Left lung (tissue), 10 donors: ENCODE measurements around the gene FRMD4A. TPM values are rescaled to one million over a fixed set of nuclear protein-coding genes. Genes with fewer than 3 reads are reported as not detected.
"Not testable (repeated sequence)": the region's sequence is repeated elsewhere in the genome, so short reads cannot be mapped to it uniquely, and the experiment has no call there.

Source experiments
- ATAC-seq: fragments of 200-7000 bp; cut with Tn5 transposase; one replicate; pipeline ENCODE4 v1.9.1; 2020; ENCODE audit warnings: moderate library complexity
- DNase-seq, 4 donors: peaks; one replicate each; pipeline ENCODE4 v3.0.0-alpha.2; 2013 to 2020
- H3K27ac ChIP-seq, 2 donors: fragments of 200-600 bp; sonication (generic) in 1 of 2; one replicate each; pipeline versions ENCODE4 v1.5.0 to v1.8.0; 2020 to 2021
- H3K27me3 ChIP-seq, 2 donors: fragments of 200-600 bp; sonication (generic) in 1 of 2; one replicate each; pipeline versions ENCODE4 v1.5.0 to v1.8.0; 2020 to 2021
- H3K36me3 ChIP-seq, 2 donors: fragments of 200-600 bp; sonication (generic) in 1 of 2; one replicate each; pipeline versions ENCODE4 v1.5.0 to v1.8.0; 2020 to 2021
- H3K4me1 ChIP-seq, 2 donors: fragments of 200-600 bp; one replicate each; pipeline ENCODE4 v1.8.0; 2021
- H3K4me3 ChIP-seq, 2 donors: fragments of 200-600 bp; sonication (generic) in 1 of 2; one replicate each; pipeline versions ENCODE4 v1.5.0 to v1.8.0; 2020 to 2021; ENCODE audit warnings: mild to moderate bottlenecking in 1 of 2
- H3K9me3 ChIP-seq, 2 donors: fragments of 200-600 bp; sonication (generic) in 1 of 2; one replicate each; pipeline versions ENCODE4 v1.5.0 to v1.8.0; 2020 to 2021
- CTCF ChIP-seq, 2 donors: fragments of 200-600 bp; sonication (generic) in 1 of 2; IDR thresholded peaks; one replicate each; pipeline versions ENCODE4 v1.5.0 to v1.8.0; 2021; ENCODE audit warnings: antibody characterized with exemption in 2 of 2
- intact Hi-C, 2 donors: fragments of 100-400 bp; cut with DNase I; formaldehyde crosslinking; loops; one replicate each; pipeline versions ENCODE4 v1.11.2 to v1.14.2; 2022
- polyA plus RNA-seq, 6 donors: library from polyadenylated mRNA; unstranded; fragments of 120-200 nt; gene quantifications; one replicate each; pipeline ENCODE4 v1.2.1, GENCODE V29; 2013; ENCODE audit not compliant: insufficient read length in 6 of 6
- total RNA-seq, 2 donors: library from RNA; stranded (reverse); fragmentation: NEBNext Ultra II Directional; extraction: Animal tissue kit (Norgen Biotek cat#: 25700); gene quantifications; one replicate each; pipeline ENCODE4 v1.2.1, GENCODE V29; 2021
- donor health status: DM: no; HTN: yes; CAD: no.
- donor health status: DM: no; HTN: no; CAD: no.

Gene FRMD4A
- total and polyA plus RNA-seq, 8 donors: 33.9 to 62.8 (median 57.0) TPM

GRCh38 chr10:13788320-13788600 is 542.5 kb downstream of the FRMD4A start:
- intact Hi-C loops: loop anchor here in 1 of 2 donors (5.0 to 10.0 kb wide), 2 partner anchors 167 to 304 kb away; no protein-coding TSS in a partner anchor
- Histone ChIP-seq H3K4me1 (peaks cover 18 to 27% of the 10 kb centered on the region in 2 donors), H3K9me3 (no peaks in the 10 kb centered on the region), H3K4me3 (no peak overlapping the region), H3K27me3 (no peaks in the 10 kb centered on the region), H3K36me3 (no peaks in the 10 kb centered on the region), H3K27ac (peak overlapping the region; percentile 37 to 63)
- ATAC-seq (peak; percentile 4), DNase-seq (no peak)
- TF ChIP-seq CTCF (IDR thresholded peaks at IDR 0.05): no peak

GRCh38 chr10:13787015-13787421 is 543.7 kb downstream of the FRMD4A start:
- no peaks in the 10 kb centered on the region for H3K36me3 ChIP-seq
- intact Hi-C loops: loop anchor here in 1 of 2 donors (5.0 to 10.0 kb wide), 2 partner anchors 168 to 305 kb away; no protein-coding TSS in a partner anchor
- no peaks in the 10 kb centered on the region for H3K9me3 ChIP-seq
- no peaks in the 10 kb centered on the region for H3K27me3 ChIP-seq
- DNase-seq (peak in 1 of 4 donors; percentile 50), ATAC-seq (peak; percentile 37)
- H3K4me3 ChIP-seq: no peak overlapping the region
- TF ChIP-seq CTCF (IDR thresholded peaks at IDR 0.05): no peak
- peak overlapping the region; percentile 9 to 63 for H3K27ac ChIP-seq
- H3K4me1 ChIP-seq: peaks cover 18 to 27% of the 10 kb centered on the region in 2 donors

- Histone ChIP-seq H3K4me1 (peaks cover 16 to 24% of the 10 kb centered on the region in 2 donors), H3K9me3 (no peaks in the 10 kb centered on the region), H3K4me3 (no peak overlapping the region), H3K36me3 (no peaks in the 10 kb centered on the region), H3K27ac (no peak overlapping the region), H3K27me3 (no peaks in the 10 kb centered on the region)
- no peak for ATAC-seq
- DNase-seq: no peak
- TF ChIP-seq CTCF (IDR thresholded peaks at IDR 0.05): no peak
- intact Hi-C loops: loop anchor here in 1 of 2 donors (10.0 kb wide), 1 partner anchor 171 kb away; no protein-coding TSS in a partner anchor
Observed at GRCh38 chr10:13784067-13784466, 546.7 kb downstream of the FRMD4A start.

GRCh38 chr10:13779748-13780147 is 551.0 kb downstream of the FRMD4A start:
- H3K4me3 ChIP-seq: no peak overlapping the region
- DNase-seq (no peak), ATAC-seq (no peak)
- H3K36me3 ChIP-seq: no peaks in the 10 kb centered on the region
- no peaks in the 10 kb centered on the region for H3K27me3 ChIP-seq
- H3K9me3 ChIP-seq: no peaks in the 10 kb centered on the region
- intact Hi-C loops: loop anchor here (5.0 to 10.0 kb wide), 4 partner anchors 105 to 175 kb away; no protein-coding TSS in a partner anchor
- TF ChIP-seq CTCF (IDR thresholded peaks at IDR 0.05): no peak
- H3K4me1 ChIP-seq: no peaks in the 10 kb centered on the region
- no peak overlapping the region for H3K27ac ChIP-seq

GRCh38 chr10:13778693-13778960 is 552.1 kb downstream of the FRMD4A start:
- not testable (repeated sequence) for H3K4me3 ChIP-seq, H3K27ac ChIP-seq, DNase-seq, H3K9me3 ChIP-seq, ATAC-seq, H3K4me1 ChIP-seq, H3K27me3 ChIP-seq, H3K36me3 ChIP-seq
- intact Hi-C loops: loop anchor here (5.0 to 10.0 kb wide), 3 partner anchors 104 to 164 kb away; no protein-coding TSS in a partner anchor

GRCh38 chr10:13776861-13777311 is 553.8 kb downstream of the FRMD4A start:
- intact Hi-C loops: loop anchor here (5.0 to 10.0 kb wide), 3 partner anchors 102 to 162 kb away; no protein-coding TSS in a partner anchor
- DNase-seq (no peak), ATAC-seq (no peak)
- Histone ChIP-seq H3K27me3 (no peaks in the 10 kb centered on the region), H3K36me3 (no peaks in the 10 kb centered on the region), H3K27ac (no peak overlapping the region), H3K4me3 (no peak overlapping the region), H3K9me3 (no peaks in the 10 kb centered on the region), H3K4me1 (no peaks in the 10 kb centered on the region)
- no peak for TF ChIP-seq CTCF (IDR thresholded peaks at IDR 0.05)
